Spleen (tissue), 11 donors: ENCODE results near the gene ST6GALNAC3. TPM values are rescaled to one million over a fixed set of nuclear protein-coding genes. Genes with fewer than 3 reads are reported as not detected.
A peak's percentile ranks its signal among the peaks of the same experiment; 100 is the strongest.

Experiments used
- DNase-seq: peaks from one replicate; pipeline ENCODE4 v3.0.0-alpha.2; 2020
- H3K27ac ChIP-seq, 8 donors: fragments of 200-600 bp; sonication (generic) in 7 of 8; 1 replicate in 4 of 8; 2 replicates in 4 of 8; pipeline versions ENCODE4 v1.5.0 to v1.8.0; 2016 to 2021; ENCODE audit warnings: inconsistent platforms in 4 of 8, mild to moderate bottlenecking in 4 of 8, moderate library complexity in 1 of 8
- H3K27me3 ChIP-seq, 7 donors: fragments of 200-600 bp; sonication (generic) in 6 of 7; replicated peaks in 1 of 7; 1 replicate in 4 of 7; 2 replicates in 3 of 7; pipeline versions ENCODE4 v1.5.0 to v1.8.0; 2016 to 2021; ENCODE audit warnings: inconsistent platforms in 3 of 7, mild to moderate bottlenecking in 1 of 7
- H3K36me3 ChIP-seq, 6 donors: fragments of 200-600 bp; sonication (generic) in 5 of 6; 1 replicate in 4 of 6; 2 replicates in 2 of 6; pipeline versions ENCODE4 v1.5.0 to v1.8.0; 2016 to 2021; ENCODE audit warnings: inconsistent platforms in 2 of 6
- H3K4me1 ChIP-seq, 6 donors: fragments of 200-600 bp; sonication (generic) in 5 of 6; 1 replicate in 3 of 6; 2 replicates in 3 of 6; pipeline versions ENCODE4 v1.5.0 to v1.8.0; 2016 to 2021; ENCODE audit warnings: inconsistent platforms in 3 of 6
- H3K4me3 ChIP-seq, 8 donors: fragments of 200-600 bp; sonication (generic) in 7 of 8; 1 replicate in 4 of 8; 2 replicates in 4 of 8; pipeline versions ENCODE4 v1.5.0 to v1.8.0; 2016 to 2021; ENCODE audit warnings: inconsistent platforms in 4 of 8, mild to moderate bottlenecking in 4 of 8, moderate library complexity in 2 of 8
- H3K9me3 ChIP-seq, 8 donors: fragments of 200-600 bp; sonication (generic) in 7 of 8; 1 replicate in 4 of 8; 2 replicates in 4 of 8; pipeline versions ENCODE4 v1.5.0 to v1.8.0; 2016 to 2021; ENCODE audit warnings: inconsistent platforms in 4 of 8
- CTCF ChIP-seq, 11 experiments: fragments of 200-600 bp in 7 of 11; fragments of 450-650 bp in 4 of 11; sonication (generic) in 4 of 11; IDR thresholded peaks in 8 of 11; conservative IDR thresholded peaks in 3 of 11; 1 replicate in 7 of 11; 2 replicates in 4 of 11; pipeline versions ENCODE4 v1.4.0 to v1.8.0; 2016 to 2021; ENCODE audit warnings: antibody characterized with exemption in 11 of 11, inconsistent platforms in 4 of 11, mild to moderate bottlenecking in 1 of 11
- POLR2A ChIP-seq, 3 donors: fragments of 450-650 bp; IDR thresholded peaks; one replicate each; pipeline ENCODE4 v1.5.1; 2017; ENCODE audit warnings: antibody characterized with exemption in 3 of 3, mild to moderate bottlenecking in 1 of 3
- POLR2AphosphoS5 ChIP-seq, 3 donors: sonication (generic); formaldehyde crosslinking; IDR thresholded peaks; one replicate each; pipeline ENCODE4 v1.5.1; 2017; ENCODE audit warnings: antibody characterized with exemption in 3 of 3
- WGBS, 5 donors: extraction: QIAGEN DNeasy Blood & Tissue Kit in 3 of 5; methylation state at CpG; one replicate each; pipeline versions ENCODE4 v1.1.5 to v1.1.7; 2013 to 2018; 5-methylcytosine and 5-hydroxymethylcytosine counted together
- intact Hi-C: fragments of 100-400 bp; cut with DNase I; formaldehyde crosslinking; loops from one replicate; pipeline ENCODE4 v1.15.0; 2023; ENCODE audit warnings: low total_unique reads
- polyA plus RNA-seq, 3 donors: library from polyadenylated mRNA; stranded (reverse); fragments of 200-250 nt; gene quantifications; one replicate each; pipeline ENCODE4 v1.2.1, GENCODE V29; 2013
- total RNA-seq, 7 donors: library from RNA; depleted of rRNA in 3 of 7; stranded (reverse); fragments of >200 nt in 3 of 7; fragmentation: NEBNext Ultra II Directional in 4 of 7; extraction: Animal tissue kit (Norgen Biotek cat#: 25700) in 4 of 7; gene quantifications; one replicate each; pipeline versions ENCODE4 v1.1.0 to v1.2.1, GENCODE V29; 2016 to 2021
- donor health status: healthy with polysubstance abuse.
- donor health status: DM: no; HTN: no; CAD: no; lungs with moderate emphysema.
- donor health status: DM: no; HTN: no; CAD: no.
- donor health status: Bipolar disorder and iron deficiency.
- donor health status: healthy.
- donor health status: DM: no; HTN: no; CAD: no.
- donor health status: DM: yes; HTN: yes; CAD: no.

ST6GALNAC3 gene
- total and polyA plus RNA-seq, 10 donors = 0.93 to 24.7 (median 10.1) TPM

- TF ChIP-seq POLR2A (IDR thresholded peaks at IDR 0.05) = no peak
- no peak for TF ChIP-seq POLR2AphosphoS5 (IDR thresholded peaks at IDR 0.05)
- no peak for TF ChIP-seq CTCF (IDR thresholded peaks at IDR 0.05 in 8 of 11, conservative IDR thresholded peaks at IDR 0.05 in 3 of 11)
Observed at GRCh38 chr1:76033800-76034475, 40.6 kb upstream of the ST6GALNAC3 start.

GRCh38 chr1:76035053-76035452 is 39.5 kb upstream of the ST6GALNAC3 start:
- H3K27me3 ChIP-seq = no peaks in the 10 kb centered on the region
- no peak overlapping the region for H3K27ac ChIP-seq
- no peaks in the 10 kb centered on the region for H3K4me1 ChIP-seq
- H3K36me3 ChIP-seq = no peaks in the 10 kb centered on the region
- intact Hi-C loops = no loop called here
- 45 to 95% (median 63%) methylated on average over 2 of the region's 2 CpGs for WGBS, 5 donors
- no peak overlapping the region for H3K4me3 ChIP-seq
- TF ChIP-seq CTCF (IDR thresholded peaks at IDR 0.05 in 8 of 11, conservative IDR thresholded peaks at IDR 0.05 in 3 of 11) (peak in 3 of 11 experiments; percentile 8 to 20 (median 16)), POLR2A (IDR thresholded peaks at IDR 0.05) (no peak)
- DNase-seq = no peak
- no peaks in the 10 kb centered on the region for H3K9me3 ChIP-seq

More at GRCh38 chr1:76033800-76034475, 40.6 kb upstream of the ST6GALNAC3 start:
- Histone ChIP-seq H3K4me3 (no peak overlapping the region), H3K27ac (no peak overlapping the region), H3K9me3 (no peaks in the 10 kb centered on the region), H3K4me1 (no peaks in the 10 kb centered on the region), H3K27me3 (no peaks in the 10 kb centered on the region), H3K36me3 (no peaks in the 10 kb centered on the region)
- intact Hi-C loops = no loop called here
- no peak for DNase-seq
- WGBS, 5 donors = 85 to 93% (median 89%) methylated on average over 3 of the region's 3 CpGs

GRCh38 chr1:76037324-76037723 is 37.2 kb upstream of the ST6GALNAC3 start:
- no peaks in the 10 kb centered on the region for H3K27me3 ChIP-seq
- H3K27ac ChIP-seq = no peak overlapping the region
- no peak for TF ChIP-seq POLR2A (IDR thresholded peaks at IDR 0.05)
- TF ChIP-seq POLR2AphosphoS5 (IDR thresholded peaks at IDR 0.05) = no peak
- TF ChIP-seq CTCF (IDR thresholded peaks at IDR 0.05 in 8 of 11, conservative IDR thresholded peaks at IDR 0.05 in 3 of 11) = no peak
- WGBS, 5 donors = 65 to 76% (median 71%) methylated on average over 4 of the region's 4 CpGs
- no peaks in the 10 kb centered on the region for H3K9me3 ChIP-seq
- H3K36me3 ChIP-seq = no peaks in the 10 kb centered on the region
- H3K4me3 ChIP-seq = no peak overlapping the region
- no peak for DNase-seq
- intact Hi-C loops = no loop called here
- no peaks in the 10 kb centered on the region for H3K4me1 ChIP-seq

- TF ChIP-seq CTCF (IDR thresholded peaks at IDR 0.05 in 8 of 11, conservative IDR thresholded peaks at IDR 0.05 in 3 of 11) (no peak), POLR2AphosphoS5 (IDR thresholded peaks at IDR 0.05) (no peak), POLR2A (IDR thresholded peaks at IDR 0.05) (no peak)
- 74 to 94% (median 88%) methylated on average over 3 of the region's 3 CpGs for WGBS, 5 donors
- Histone ChIP-seq H3K36me3 (no peaks in the 10 kb centered on the region), H3K27me3 (peaks cover 0 to 4% (median 0%) of the 10 kb centered on the region in 7 donors), H3K4me3 (no peak overlapping the region), H3K9me3 (no peaks in the 10 kb centered on the region), H3K4me1 (no peaks in the 10 kb centered on the region), H3K27ac (no peak overlapping the region)
- intact Hi-C loops = no loop called here
- DNase-seq = no peak
Observed at GRCh38 chr1:76038287-76039004, 36.1 kb upstream of the ST6GALNAC3 start.
